GM12891 (cell line): ENCODE results near the gene GPSM1.

ENCODE experiments used
- POLR2A ChIP-seq: IDR thresholded peaks from 2 replicates; pipeline ENCODE4 v1.6.1; 2011; ENCODE audit warnings: low read depth, low read length, control low read depth
- POLR2AphosphoS5 ChIP-seq: IDR thresholded peaks from 2 replicates; pipeline ENCODE4 v1.6.1; 2011; ENCODE audit warnings: low read depth, low read length, control low read depth
- TAF1 ChIP-seq: IDR thresholded peaks from 2 replicates; pipeline ENCODE4 v1.6.1; 2011; ENCODE audit warnings: low read depth, low read length, control low read depth

GRCh38 chr9:136361754-136362449 lies 34.6 kb downstream of the GPSM1 start:
- TF ChIP-seq POLR2A (no peak), POLR2AphosphoS5 (no peak), TAF1 (no peak)
